SK-N-DZ (cell line): ENCODE data around the gene KEAP1.
"Not testable (repeated sequence)": the region's sequence is repeated elsewhere in the genome, so short reads cannot be mapped to it uniquely, and the experiment has no call there.

Experiments used
- DNase-seq: peaks from one replicate; pipeline ENCODE4 v3.0.0-alpha.2; 2015; ENCODE audit warnings: low spot score

KEAP1 gene

DNA sequence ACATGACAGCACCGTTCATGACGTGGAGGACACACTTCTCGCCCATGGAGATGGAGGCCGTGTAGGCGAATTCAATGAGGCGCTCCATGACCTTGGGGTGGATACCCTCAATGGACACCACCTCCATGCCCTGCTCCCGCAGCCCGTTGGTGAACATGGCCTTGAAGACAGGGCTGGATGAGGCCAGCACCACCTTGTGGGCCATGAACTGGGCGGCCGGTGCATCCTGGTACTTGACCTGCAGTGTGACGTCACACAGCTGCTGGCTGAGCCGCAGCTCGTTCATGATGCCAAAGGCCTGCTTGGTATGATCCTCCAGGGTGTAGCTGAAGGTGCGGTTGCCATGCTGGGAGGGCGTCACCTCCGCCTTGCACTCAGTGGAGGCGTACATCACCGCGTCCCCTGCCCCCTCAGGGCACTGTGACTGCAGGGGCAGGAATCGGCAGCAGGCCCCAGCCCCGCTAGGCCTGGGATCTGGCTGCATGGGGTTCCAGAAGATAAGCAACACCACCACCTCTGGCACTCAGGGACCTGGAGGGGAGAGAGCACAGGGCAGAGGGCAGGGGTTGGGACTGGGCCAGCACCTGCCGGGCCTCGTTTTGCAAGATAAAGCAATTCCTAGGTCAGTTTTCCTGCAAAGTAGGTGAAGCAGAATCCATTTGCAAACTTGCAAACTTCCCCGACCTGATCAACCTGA, 3.5 kb downstream of the KEAP1 start:
- DNase-seq = no peak

DNA sequence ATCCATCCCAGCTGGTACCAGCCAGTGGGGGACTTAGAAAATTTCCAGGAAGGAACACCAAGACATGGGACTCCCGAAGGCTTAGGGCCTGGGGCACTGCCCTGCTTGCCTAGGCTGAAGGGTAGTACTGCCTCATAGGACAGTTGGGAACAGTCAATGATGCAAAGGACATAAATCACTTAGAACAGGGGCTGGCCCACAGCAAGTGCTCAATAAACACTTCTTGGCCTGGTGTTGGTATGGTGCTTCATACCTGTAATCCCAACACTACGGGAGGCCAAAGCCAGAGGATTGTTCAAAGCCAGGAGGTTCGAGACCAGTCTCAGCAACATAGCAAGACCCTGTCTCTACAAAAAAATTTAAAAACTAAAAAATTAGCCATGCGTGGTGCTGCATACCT, 5.8 kb downstream of the KEAP1 start:
- no peak for DNase-seq

DNA sequence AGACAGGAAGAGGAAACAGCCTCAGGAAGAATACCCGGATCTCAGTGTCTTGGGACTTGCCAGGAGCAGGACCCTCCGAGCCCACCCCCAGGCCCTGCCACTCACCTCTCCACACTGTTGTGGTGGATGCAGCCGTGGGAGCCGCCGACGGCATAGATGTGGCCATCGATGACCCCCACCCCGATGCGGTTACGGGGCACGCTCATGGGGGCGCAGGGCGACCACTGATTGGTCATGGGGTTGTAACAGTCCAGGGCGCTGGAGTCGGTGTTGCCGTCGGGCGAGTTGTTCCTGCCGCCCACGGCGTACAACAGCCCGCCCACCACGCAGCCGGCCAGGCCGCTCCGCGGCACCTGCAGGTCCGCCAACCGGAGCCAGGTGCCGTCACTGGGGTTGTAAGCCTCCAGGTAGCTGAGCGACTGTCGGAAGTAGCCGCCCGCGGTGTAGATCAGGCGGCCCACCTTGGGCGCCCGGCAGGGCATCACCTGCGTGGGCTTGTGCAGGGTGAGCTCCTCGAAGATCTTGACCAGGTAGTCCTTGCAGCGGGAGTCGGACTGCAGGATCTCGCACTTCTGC, 11.6 kb downstream of the KEAP1 start:
- no peak for DNase-seq

DNA sequence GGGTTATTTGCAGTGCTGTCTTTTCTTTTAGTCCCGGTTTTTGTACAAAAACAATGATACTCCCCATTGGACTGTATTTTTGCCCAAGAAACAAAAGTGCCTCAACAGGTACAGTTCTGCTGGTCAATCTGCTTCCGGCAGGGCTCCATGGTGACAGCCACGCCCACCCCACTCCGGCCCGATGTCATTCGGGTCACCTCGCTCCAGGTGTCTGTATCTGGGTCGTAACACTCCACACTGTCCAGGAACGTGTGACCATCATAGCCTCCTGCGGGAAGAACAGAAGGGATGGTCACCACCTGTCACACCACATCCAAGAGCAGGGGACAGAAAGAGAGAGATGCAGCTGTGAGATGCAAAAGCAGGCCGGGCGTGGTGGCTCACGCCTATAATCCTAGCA, 16.6 kb downstream of the KEAP1 start:
- no peak for DNase-seq

DNA sequence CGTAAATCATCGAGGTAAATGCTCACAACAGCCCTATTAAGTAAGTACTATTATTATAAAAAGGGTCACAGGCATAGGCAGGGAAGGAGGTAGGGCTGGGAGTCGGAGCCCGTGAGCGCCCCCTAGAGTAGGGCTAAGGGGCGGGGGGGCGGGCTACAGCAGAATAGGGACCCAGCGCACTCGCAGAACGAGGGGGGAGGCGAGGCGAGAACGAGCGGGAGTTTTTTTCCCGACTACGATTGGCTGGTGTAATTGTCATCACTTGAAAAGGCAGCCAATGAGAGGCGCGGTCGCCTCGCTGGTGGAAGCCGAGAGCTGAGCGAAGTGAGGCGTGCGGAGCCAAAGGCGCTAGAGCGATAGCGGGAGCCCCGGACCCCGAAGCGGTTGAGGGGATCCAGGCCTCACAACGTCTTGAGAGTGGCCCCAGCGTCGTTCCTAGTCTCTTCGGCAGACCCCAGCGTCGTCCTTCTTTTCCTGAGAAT, 24.2 kb downstream of the KEAP1 start:
- peak; percentile 78 for DNase-seq

DNA sequence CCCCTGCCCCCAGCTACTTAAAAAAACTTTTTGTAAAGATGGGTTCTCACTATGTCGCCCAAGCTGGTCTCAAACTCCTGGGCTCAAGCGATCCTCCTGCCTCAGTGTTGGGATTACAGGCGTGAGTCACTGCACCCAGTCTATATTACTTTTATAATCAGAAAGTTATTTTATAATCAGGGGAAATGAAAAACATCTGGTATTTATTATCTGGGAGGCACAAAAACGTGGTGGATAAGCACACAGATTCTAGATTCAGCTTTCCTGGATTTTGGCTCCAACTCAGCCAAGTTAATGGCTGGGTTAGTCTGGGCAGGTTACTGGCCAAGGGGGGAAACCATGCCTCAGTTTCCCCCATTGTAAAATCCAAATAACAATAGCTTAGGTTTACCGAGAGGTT, 24.7 kb downstream of the KEAP1 start:
- no peak for DNase-seq

DNA sequence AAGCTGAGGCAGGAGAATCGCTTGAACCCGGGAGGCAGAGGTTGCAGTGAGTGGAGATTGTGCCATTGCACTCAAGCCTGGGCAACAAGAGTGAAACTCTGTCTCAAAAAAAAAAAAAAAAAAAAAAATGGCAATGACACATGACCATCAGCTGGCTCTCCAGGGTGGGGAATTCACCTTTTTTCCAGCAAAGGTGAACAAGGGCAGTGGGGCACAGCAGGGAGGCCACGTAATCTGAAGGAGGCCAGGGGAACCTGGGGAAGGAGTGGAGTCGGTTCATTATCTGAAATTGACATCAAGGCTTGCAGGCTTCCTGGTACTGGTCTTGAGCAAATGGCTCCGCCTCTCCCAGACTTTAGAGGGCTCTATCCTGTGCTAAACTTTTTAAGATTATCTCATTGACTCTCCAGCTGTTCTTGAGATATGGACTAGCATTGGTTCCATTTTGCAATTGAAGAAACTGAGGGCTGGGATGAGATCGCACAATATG, 28.1 kb downstream of the KEAP1 start:
- no peak for DNase-seq

DNA sequence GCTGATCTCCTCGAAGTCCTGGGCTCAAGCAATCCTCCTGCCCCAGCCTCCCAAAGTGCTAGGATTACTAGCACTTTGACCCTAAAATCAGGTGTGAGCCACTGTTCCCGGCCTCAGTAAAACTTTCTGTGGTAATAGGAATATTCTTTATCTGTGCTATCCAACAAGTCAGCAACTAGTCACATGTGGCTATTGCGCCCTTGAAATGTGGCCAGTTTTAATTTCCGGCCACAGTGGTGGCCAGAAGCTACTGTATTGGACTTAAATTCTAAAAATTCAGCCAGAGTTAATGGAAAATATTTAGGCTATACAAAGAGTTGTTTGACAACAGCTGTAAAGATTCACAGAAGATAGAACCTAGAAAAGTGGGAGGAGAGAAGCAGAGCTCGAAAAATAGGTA, 30.0 kb downstream of the KEAP1 start:
- no peak for DNase-seq

DNA sequence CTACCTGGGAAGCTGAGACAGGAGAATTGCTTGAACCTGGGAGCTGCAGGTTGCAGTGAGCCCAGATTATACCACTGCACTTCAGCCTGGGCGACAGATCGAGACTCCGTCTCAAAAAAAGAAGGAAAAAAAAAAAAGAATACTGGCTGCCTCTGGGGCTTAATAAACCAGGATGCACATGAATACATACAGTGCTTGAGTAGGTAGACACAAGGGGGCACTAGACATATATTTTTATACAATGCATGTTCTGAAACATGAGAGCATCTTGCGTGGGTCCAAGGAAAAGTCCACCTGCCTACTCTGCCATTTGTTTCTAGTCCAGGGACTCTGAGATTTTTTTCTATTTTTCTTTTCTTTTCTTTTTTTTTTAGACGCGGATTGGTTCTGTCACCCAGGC, 31.2 kb downstream of the KEAP1 start:
- DNase-seq = peak; percentile 43

DNA sequence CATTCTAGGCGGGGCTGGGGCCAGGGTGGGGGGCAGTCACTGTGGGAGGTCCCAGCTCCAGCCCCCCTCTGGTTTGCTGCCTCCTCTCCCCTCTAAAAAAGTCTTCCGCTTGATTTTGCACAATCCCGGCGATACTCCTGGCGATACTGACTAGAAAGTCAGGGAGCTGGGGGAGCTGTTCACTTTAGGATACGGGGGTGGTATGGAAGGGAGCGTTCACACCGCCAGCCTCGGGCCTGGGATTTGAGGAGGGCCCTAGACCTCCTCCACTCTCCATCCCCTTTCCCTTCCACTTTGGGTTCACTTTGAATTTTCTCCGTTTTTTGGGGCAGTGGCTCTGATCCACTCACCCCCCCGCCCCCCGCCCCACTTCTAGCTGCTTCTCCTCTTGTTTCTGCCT, 35.0 kb downstream of the KEAP1 start:
- DNase-seq = no peak

DNA sequence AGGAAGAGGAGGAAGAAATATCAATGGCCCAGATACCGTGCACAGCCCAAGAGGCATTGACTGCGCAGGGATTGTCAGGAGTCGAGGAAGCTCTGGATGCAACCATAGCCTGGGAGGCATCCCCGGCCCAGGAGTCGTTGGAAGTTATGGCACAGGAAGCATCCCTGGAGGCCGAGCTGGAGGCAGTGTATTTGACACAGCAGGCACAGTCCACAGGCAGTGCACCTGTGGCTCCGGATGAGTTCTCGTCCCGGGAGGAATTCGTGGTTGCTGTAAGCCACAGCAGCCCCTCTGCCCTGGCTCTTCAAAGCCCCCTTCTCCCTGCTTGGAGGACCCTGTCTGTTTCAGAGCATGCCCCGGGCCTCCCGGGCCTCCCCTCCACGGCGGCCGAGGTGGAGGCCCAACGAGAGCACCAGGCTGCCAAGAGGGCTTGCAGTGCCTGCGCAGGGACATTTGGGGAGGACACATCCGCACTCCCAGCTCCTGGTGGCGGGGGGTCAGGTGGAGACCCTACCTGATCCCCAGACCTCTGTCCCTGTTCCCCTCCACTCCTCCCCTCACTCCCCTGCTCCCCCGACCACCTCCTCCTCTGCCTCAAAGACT, 36.0 kb downstream of the KEAP1 start:
- no peak for DNase-seq

DNA sequence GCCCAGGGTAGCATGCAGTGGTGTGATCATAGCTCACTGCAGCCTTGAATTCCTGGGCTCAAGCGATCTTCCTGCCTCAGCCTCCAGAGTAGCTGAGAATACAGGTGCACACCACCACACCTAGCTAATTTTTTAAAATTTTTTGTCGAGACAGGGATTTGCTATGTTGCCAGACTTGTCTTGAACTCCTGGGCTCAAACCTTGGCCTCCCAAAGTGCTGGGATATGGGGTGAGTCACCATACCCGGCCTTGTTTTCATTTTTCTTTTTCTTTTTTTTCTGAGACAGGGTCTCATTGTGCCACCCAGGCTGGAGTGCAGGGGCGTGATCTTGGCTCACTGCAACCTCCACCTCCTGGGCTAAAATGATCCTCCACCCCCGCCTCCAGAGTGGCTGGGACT, 38.7 kb downstream of the KEAP1 start:
- no peak for DNase-seq

DNA sequence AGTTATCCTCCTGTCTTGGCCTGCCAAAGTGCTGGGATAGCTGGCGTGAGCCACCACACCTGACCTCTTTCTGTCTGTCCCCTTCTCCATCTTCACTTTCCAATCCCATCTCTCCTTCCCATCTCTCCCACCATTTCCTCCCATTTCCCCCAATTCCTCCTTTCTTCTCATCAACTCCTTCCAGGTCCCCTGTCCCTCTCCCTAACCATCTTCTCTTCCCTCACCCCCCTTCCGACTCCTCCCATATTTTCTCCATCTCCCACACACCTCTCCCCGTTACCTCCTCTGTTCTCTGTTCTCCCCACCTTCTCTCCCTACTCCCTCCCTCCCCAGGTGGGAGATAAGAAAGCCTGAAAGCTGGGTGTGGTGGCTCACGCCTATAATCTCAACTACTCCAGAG, 40.6 kb downstream of the KEAP1 start:
- no peak for DNase-seq

DNA sequence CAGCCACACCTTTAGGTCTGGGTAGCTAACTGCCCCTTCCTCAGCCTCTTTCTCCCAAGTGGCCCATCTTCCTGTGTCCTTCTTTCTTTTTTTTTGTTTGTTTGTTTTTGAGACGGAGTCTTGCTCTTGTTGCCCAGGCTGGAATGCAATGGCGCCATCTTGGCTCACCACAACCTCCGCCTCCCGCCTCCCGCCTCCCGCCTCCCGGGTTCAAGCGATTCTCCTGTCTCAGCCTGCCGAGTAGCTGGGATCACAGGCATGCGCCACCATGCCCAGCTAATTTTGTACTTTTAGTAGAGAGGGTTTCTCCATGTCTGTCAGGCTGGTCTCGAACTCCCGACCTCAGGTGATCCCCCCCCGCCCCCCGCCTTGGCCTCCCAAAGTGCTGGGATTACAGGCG, 41.1 kb downstream of the KEAP1 start:
- not testable (repeated sequence) for DNase-seq

DNA sequence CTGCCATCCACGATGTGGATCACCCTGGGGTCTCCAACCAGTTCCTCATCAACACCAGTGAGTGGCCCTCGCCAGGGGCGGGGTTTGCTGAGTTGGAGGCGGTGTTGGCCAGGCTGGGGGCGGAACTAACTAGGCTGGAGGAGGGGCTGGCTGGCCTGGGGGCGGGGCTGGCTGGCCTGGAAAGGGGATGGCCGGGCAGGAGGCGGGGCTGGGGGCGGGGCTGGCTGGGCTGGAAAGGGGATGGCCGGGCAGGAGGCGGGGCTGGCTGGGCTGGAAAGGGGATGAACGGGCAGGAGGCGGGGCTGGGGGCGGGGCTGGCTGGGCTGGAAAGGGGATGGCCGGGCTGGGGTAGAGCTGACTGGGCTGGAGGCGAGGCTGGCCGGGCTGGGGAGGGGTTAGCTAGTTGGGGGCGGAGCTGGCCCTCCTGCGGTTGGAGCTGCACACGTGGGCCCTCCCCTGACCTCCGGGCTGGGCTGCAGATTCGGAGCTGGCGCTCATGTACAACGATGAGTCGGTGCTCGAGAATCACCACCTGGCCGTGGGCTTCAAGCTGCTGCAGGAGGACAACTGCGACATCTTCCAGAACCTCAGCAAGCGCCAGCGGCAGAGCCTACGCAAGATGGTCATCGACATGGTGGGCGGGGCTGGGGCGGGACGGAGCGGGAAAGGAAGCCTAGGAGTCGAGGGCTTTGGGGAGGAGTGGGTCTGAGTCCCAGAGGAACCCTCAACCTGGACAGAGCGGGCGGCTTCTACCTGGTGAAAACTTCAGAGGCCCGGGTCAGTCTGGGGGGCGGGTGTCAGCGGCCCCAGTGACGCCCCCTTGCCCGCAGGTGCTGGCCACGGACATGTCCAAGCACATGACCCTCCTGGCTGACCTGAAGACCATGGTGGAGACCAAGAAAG, 41.9 kb downstream of the KEAP1 start:
- DNase-seq = peak; percentile 55

DNA sequence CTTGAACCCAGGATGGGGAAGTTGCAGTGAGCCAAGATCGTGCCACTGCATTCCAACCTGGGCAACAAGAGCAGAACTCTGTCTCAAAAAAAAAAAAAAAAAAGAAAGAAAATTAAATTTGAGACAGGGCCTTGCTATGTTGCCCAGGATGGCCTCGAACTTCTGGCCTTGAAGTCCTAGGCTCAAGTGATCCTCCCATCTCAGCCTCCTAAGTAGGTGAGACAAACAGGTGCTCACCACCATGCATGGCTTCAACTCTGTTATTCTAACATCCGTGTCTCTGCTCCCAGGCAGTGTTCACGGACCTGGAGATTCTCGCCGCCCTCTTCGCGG, 42.5 kb downstream of the KEAP1 start:
- no peak for DNase-seq

DNA sequence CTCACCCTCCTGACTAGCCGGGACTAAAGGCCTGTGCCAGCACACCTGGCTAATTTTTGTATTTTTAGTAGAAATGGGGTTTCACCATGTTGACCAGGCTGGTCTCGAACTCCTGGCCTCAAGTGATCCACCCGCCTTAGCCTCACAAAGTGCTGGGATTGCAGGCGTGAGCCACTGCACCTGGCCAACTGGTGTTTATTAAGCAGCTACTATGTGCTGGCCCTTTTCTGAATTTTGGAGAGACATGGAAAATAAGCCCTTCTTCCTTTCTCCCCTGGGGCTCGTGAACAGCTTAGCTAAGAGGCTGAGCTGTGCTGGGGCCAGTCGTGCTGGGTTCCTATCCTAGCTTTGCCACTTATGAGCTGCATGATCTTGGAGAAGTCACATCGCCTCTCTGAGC, 44.4 kb downstream of the KEAP1 start:
- not testable (repeated sequence) for DNase-seq

DNA sequence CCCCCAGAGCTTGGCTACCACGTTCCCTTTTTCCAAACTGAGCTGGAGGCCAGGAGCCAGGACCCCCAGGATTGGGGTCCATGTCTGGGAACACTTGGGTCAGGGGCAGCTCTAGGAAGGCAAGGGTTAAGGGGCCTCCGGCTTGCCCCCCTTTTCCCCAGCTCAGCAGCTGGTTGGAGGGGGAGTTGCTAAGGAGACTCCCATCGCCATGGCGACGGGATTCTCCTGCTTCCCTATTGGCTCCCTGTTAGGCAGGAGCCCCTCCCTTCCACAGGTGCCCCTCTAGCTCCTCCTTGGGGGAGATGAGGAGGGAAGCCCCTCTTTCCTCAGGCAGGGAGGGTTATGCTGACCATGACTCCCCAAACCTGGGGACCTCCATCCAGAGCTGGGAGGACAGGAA, 48.9 kb downstream of the KEAP1 start:
- peak; percentile 75 for DNase-seq

DNA sequence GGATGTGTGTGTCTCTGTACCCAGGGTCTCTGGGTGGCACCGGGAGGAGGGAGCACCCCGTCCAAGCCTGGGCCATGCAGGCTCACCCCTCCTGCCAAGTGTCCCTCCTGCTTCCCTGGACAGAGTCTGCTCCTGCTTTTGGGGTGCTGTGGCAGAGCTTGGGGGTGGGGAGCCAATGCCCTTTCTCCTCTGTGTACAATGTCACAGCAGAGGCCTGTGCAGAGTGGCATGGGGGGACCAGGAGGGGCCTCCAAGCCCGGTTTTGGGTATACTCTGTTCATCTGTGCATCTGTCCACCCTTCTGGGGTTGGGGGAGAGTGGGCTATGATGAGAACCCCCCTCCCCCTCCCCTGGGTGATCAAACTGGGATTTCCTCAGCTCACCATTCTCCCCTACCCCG, 49.3 kb downstream of the KEAP1 start:
- DNase-seq = no peak

DNA sequence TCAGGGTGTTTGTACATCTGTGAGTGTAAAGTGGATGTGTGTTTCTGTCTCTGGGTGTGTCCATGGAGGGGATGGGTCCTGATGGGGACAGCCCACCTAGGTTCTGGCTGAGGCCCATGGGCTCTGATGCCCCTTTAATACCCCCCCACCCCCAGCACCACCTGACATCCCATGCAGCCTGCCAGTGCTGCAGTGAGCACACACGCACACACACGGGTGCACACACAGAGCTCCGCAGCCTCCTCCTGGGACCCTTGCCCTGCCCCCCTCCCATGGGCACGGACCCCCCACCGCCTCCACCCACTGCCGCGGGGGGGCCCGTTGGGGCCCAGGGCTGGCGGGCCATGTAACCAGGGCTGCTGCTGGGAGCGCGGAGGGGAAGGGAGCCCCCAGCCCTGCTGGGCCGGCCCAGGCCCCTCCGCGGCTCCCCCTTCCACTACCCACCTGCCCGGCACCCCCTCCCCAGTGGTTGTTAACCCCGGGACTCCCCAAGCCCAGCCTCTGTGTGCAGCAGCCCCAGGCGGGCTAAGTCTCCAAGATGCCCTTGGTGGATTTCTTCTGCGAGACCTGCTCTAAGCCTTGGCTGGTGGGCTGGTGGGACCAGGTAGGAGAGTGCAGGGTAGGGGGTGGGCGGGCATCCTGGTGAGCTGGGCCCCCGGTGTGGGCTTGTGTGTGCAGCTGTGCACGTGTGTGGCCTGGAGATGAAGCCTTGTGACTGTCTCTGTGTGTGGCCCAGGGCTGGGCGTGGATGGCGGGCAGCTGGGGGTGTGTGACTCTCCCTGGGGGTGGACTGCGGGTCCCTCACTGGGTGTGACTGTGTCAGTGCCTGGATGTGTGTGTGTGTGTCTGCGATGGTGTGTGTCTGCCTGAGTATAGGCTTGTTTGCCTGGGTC, 50.2 kb downstream of the KEAP1 start:
- DNase-seq = no peak
